Measurements from ENCODE around the gene TTC1. TPM values are rescaled to one million over a fixed set of nuclear protein-coding genes. Genes with fewer than 3 reads are reported as not detected.

Gene TTC1
- total and polyA plus RNA-seq, 9 of the 15 experiments (the other 6 are each of a cell fraction or from before 2014, with no cell fraction given), result 51.9 to 173 (median 87.7) TPM

GRCh38 chr5:160008877-160009590 is at the start of gene TTC1 (continued):
- TF ChIP-seq ZNF511 (CRISPR knock-in tag; IDR thresholded peaks at IDR 0.05) (no peak), MAFG (tag; conservative IDR thresholded peaks at IDR 0.05) (no peak), CREM (IDR thresholded peaks at IDR 0.05; ENCODE audit: low read depth) (peak; percentile 99), NCOR1 (IDR thresholded peaks at IDR 0.05) (no peak), HINFP (tag; conservative IDR thresholded peaks at IDR 0.05; ENCODE audit: low read depth) (no peak), MCM5 (IDR thresholded peaks at IDR 0.05; ENCODE audit: low read depth) (no peak), ETS2 (tag; IDR thresholded peaks at IDR 0.05; ENCODE audit: borderline replicate concordance, poor library complexity, severe bottlenecking) (no peak), ZNF586 (CRISPR knock-in tag; conservative IDR thresholded peaks at IDR 0.05) (no peak), UBTF (IDR thresholded peaks at IDR 0.05; ENCODE audit: borderline replicate concordance in 1 of 2, low read depth in 2 of 2, low read length in 2 of 2) (no peak), FOXP1 (CRISPR knock-in tag; IDR thresholded peaks at IDR 0.05) (no peak), ZNF79 (CRISPR knock-in tag; IDR thresholded peaks at IDR 0.05; ENCODE audit: low read depth) (no peak), CTCFL (IDR thresholded peaks at IDR 0.05; ENCODE audit: borderline replicate concordance, insufficient read depth, low read depth, low read length, poor library complexity, severe bottlenecking) (no peak), L3MBTL2 (IDR thresholded peaks at IDR 0.05) (peak; percentile 51; the same call in 1 of the 2 replicates), BCOR (IDR thresholded peaks at IDR 0.05) (no peak), ZNF143 (CRISPR knock-in tag; IDR thresholded peaks at IDR 0.05) (peak; percentile 88), GTF2B (IDR thresholded peaks at IDR 0.05; ENCODE audit: extremely low read depth, insufficient read length) (no peak), ZNF778 (CRISPR knock-in tag; IDR thresholded peaks at IDR 0.05) (no peak), CCAR2 (IDR thresholded peaks at IDR 0.05; ENCODE audit: low read depth, low read length) (no peak), KLF10 (CRISPR knock-in tag; IDR thresholded peaks at IDR 0.05) (no peak), ZBTB1 (CRISPR knock-in tag; IDR thresholded peaks at IDR 0.05; ENCODE audit: borderline replicate concordance, low read depth) (no peak), FOXJ2 (tag; IDR thresholded peaks at IDR 0.05) (no peak), ZNF12 (CRISPR knock-in tag; IDR thresholded peaks at IDR 0.05) (no peak)

All from K562 (cell line).